Pancreas (tissue), 10 donors: ENCODE results near the gene COPG2. TPM values are rescaled to one million over a fixed set of nuclear protein-coding genes. Genes with fewer than 3 reads are reported as not detected.
A peak's percentile ranks its signal among the peaks of the same experiment; 100 is the strongest.

Experiments
- ATAC-seq, 4 donors: fragments of 200-7000 bp; cut with Tn5 transposase; one replicate each; pipeline versions ENCODE4 v1.8.0 to v1.9.1; 2020; ENCODE audit warnings: mild to moderate bottlenecking in 4 of 4, moderate library complexity in 4 of 4
- DNase-seq, 6 donors: peaks; one replicate each; pipeline ENCODE4 v3.0.0-alpha.2; 2020
- FAIRE-seq: peaks from 2 replicates; lab custom pipeline; 2012; peaks lifted over from hg19 to GRCh38; lab: Jason Lieb, UNC
- H3K27ac ChIP-seq, 4 donors: fragments of 200-600 bp; sonication (generic); 1 replicate in 3 of 4; 2 replicates in 1 of 4; pipeline versions ENCODE4 v1.5.0 to v1.8.0; 2020
- H3K27me3 ChIP-seq, 4 donors: fragments of 200-600 bp; one replicate each; pipeline ENCODE4 v1.8.0; 2021
- H3K36me3 ChIP-seq, 3 donors: fragments of 200-600 bp; sonication (generic) in 1 of 3; one replicate each; pipeline versions ENCODE4 v1.5.0 to v1.8.0; 2020 to 2021
- H3K4me1 ChIP-seq, 3 donors: fragments of 200-600 bp; one replicate each; pipeline ENCODE4 v1.8.0; 2021
- H3K4me3 ChIP-seq, 4 donors: fragments of 200-600 bp; sonication (generic) in 2 of 4; one replicate each; pipeline versions ENCODE4 v1.5.0 to v1.8.0; 2020 to 2021
- H3K9me3 ChIP-seq, 4 donors: fragments of 200-600 bp; one replicate each; pipeline ENCODE4 v1.8.0; 2021
- WGBS, 2 donors: extraction: QIAGEN DNeasy Blood & Tissue Kit; methylation state at CpG; one replicate each; pipeline ENCODE4 v1.1.7; 2013; 5-methylcytosine and 5-hydroxymethylcytosine counted together
- intact Hi-C, 3 donors: fragments of 100-400 bp; cut with DNase I; formaldehyde crosslinking; loops; one replicate each; pipeline versions ENCODE4 v1.11.1 to v1.14.2; 2022
- polyA plus RNA-seq, 2 donors: library from polyadenylated mRNA; stranded (reverse); fragments of 200-250 nt; gene quantifications; one replicate each; pipeline ENCODE4 v1.2.3, GENCODE V29; 2013
- total RNA-seq, 6 donors: library from RNA; stranded (reverse); fragmentation: NEBNext Ultra II Directional in 4 of 6; extraction: Animal tissue kit (Norgen Biotek cat#: 25700) in 4 of 6; gene quantifications; one replicate each; pipeline versions ENCODE4 v1.2.1 to v1.2.4, GENCODE V29; 2021 to 2023
- TF ChIP-seq, protein P1 (sequence below), 4 donors: fragments of 200-600 bp; sonication (generic) in 3 of 4; IDR thresholded peaks; one replicate each; pipeline versions ENCODE4 v1.5.0 to v1.8.0; 2021; ENCODE audit warnings: antibody characterized with exemption in 4 of 4
- donor health status: healthy with polysubstance abuse.
- donor health status: DM: no; HTN: no; CAD: no; lungs with moderate emphysema.
- donor health status: DM: no; HTN: no; CAD: no.
- donor health status: control.
- donor health status: control.
- donor health status: Bipolar disorder and iron deficiency.
- donor health status: DM: yes; HTN: yes; CAD: no.
- donor health status: DM: no; HTN: no; CAD: no.
- donor health status: DM: no; HTN: no; CAD: no.
- donor health status: DM: yes; HTN: yes; CAD: no.

The COPG2 gene, protein sequence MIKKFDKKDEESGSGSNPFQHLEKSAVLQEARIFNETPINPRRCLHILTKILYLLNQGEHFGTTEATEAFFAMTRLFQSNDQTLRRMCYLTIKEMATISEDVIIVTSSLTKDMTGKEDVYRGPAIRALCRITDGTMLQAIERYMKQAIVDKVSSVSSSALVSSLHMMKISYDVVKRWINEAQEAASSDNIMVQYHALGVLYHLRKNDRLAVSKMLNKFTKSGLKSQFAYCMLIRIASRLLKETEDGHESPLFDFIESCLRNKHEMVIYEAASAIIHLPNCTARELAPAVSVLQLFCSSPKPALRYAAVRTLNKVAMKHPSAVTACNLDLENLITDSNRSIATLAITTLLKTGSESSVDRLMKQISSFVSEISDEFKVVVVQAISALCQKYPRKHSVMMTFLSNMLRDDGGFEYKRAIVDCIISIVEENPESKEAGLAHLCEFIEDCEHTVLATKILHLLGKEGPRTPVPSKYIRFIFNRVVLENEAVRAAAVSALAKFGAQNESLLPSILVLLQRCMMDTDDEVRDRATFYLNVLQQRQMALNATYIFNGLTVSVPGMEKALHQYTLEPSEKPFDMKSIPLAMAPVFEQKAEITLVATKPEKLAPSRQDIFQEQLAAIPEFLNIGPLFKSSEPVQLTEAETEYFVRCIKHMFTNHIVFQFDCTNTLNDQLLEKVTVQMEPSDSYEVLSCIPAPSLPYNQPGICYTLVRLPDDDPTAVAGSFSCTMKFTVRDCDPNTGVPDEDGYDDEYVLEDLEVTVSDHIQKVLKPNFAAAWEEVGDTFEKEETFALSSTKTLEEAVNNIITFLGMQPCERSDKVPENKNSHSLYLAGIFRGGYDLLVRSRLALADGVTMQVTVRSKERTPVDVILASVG
- total RNA-seq = 10 to 100 TPM in 3 of 6 donors, 1 to 10 TPM in 3; 5.9 to 13.5 (median 9.4) TPM
- polyA plus RNA-seq = 1 to 10 TPM; 3.8 to 7.7 TPM

DNA sequence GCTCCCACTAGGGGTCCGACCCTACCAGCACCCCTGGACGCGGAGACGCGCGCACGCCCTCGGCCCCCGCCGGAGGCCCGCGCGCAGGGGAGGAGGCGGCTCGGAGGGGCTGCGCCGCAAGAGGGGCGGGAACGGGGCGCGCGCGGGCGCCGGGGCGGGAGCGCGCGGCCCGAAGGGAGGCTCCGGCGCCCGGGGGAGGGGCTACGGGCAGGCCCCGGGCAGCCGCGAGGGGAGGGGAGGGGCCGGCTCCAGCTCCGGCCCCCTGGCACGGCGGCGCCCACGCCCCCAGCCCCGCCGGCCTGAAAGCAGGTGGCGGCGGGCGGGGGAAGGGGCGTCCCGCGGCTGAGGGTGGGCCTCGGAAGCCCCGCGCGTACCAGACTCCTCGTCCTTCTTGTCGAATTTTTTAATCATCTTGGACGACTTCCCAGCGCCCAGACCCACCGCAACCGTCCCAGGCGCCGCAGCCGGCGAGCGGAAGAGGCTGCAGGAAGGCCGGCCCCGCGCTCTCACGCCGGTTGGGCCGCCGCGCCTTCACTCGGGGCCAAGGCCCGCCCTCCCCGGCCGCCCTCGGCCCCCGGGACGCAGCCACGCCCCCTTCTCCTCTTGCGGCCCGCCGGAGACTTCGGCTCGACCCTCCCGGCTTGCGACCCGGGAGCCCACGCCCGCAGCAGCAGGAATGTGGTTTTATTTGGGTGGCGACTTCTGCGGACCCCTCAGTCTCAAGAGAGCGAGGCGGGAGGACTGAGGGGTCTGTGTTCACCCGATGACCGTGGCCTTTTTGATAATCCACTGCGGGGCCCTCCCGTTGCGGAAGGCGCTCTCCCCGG is at the start of gene COPG2:
Gene COPG2 (minus strand): TSS at position 491 of the 827 bp plus-strand sequence. CDS start 80 bp downstream, at position 411.
- intact Hi-C loops = no loop called here
- H3K4me1 ChIP-seq = peaks cover 0 to 4% (median 0%) of the 10 kb centered on the region in 3 donors
- TF ChIP-seq, protein P1, sequence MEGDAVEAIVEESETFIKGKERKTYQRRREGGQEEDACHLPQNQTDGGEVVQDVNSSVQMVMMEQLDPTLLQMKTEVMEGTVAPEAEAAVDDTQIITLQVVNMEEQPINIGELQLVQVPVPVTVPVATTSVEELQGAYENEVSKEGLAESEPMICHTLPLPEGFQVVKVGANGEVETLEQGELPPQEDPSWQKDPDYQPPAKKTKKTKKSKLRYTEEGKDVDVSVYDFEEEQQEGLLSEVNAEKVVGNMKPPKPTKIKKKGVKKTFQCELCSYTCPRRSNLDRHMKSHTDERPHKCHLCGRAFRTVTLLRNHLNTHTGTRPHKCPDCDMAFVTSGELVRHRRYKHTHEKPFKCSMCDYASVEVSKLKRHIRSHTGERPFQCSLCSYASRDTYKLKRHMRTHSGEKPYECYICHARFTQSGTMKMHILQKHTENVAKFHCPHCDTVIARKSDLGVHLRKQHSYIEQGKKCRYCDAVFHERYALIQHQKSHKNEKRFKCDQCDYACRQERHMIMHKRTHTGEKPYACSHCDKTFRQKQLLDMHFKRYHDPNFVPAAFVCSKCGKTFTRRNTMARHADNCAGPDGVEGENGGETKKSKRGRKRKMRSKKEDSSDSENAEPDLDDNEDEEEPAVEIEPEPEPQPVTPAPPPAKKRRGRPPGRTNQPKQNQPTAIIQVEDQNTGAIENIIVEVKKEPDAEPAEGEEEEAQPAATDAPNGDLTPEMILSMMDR (IDR thresholded peaks at IDR 0.05) = no peak
- no peak for FAIRE-seq
- no peaks in the 10 kb centered on the region for H3K36me3 ChIP-seq
- 1% methylated on average over 61 to 103 of the region's 103 CpGs for WGBS, 2 donors
- H3K27me3 ChIP-seq = no peaks in the 10 kb centered on the region
- DNase-seq = peak; percentile 77 to 94 (median 86)
- H3K27ac ChIP-seq = peak within 1 kb of the TSS; percentile 28 to 76 (median 58)
- H3K4me3 ChIP-seq = peak within 1 kb of the TSS; percentile 67 to 88 (median 79)
- H3K9me3 ChIP-seq = no peaks in the 10 kb centered on the region
- peak; percentile 98 to 100 (median 99) for ATAC-seq

- intact Hi-C loops = no loop called here
- TF ChIP-seq, protein P1 (IDR thresholded peaks at IDR 0.05) = no peak
- FAIRE-seq (no peak), DNase-seq (no peak), ATAC-seq (no peak)
- Histone ChIP-seq H3K4me1 (no peaks in the 10 kb centered on the region), H3K4me3 (no peak overlapping the region), H3K27ac (no peak overlapping the region), H3K36me3 (no peaks in the 10 kb centered on the region), H3K27me3 (no peaks in the 10 kb centered on the region), H3K9me3 (no peaks in the 10 kb centered on the region)
- WGBS, 2 donors = 23 to 25% methylated on average over 3 of the region's 3 CpGs
These were observed 43.9 kb upstream of the COPG2 start for GRCh38 chr7:130712416-130712815.

DNA sequence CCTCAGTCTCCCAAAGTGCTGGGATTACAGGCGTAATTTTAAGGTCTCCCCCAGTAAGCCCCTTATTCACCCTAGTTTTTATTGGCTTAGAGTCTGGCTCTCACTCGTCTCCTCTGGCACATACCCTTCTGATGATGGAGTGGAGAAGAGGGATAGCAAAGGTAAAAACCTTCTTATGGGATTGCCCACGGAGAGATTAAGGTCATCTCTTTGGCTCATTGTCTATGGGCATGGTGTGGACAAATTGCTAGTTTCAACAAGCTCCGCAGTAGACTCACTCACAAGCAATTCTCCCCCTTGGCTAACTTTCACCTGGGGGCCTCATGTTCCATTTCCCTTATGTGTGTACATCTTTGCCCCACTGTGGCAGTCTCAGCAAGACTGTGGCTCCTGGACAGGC is 40.2 kb upstream of the COPG2 start:
- no peaks in the 10 kb centered on the region for H3K27me3 ChIP-seq
- no peaks in the 10 kb centered on the region for H3K9me3 ChIP-seq
- no peak overlapping the region for H3K27ac ChIP-seq
- H3K4me1 ChIP-seq = no peaks in the 10 kb centered on the region
- ATAC-seq = no peak
- TF ChIP-seq, protein P1 (IDR thresholded peaks at IDR 0.05) = no peak
- no peak for DNase-seq
- FAIRE-seq = no peak
- no peak overlapping the region for H3K4me3 ChIP-seq
- no peaks in the 10 kb centered on the region for H3K36me3 ChIP-seq
- 80 to 88% methylated on average over 4 of the region's 4 CpGs for WGBS, 2 donors
- intact Hi-C loops = no loop called here

- intact Hi-C loops = no loop called here
- FAIRE-seq = no peak
- 90 to 92% methylated on average over 4 of the region's 4 CpGs for WGBS, 2 donors
- H3K4me3 ChIP-seq = no peak overlapping the region
- no peaks in the 10 kb centered on the region for H3K9me3 ChIP-seq
- no peaks in the 10 kb centered on the region for H3K27me3 ChIP-seq
- H3K27ac ChIP-seq = no peak overlapping the region
- TF ChIP-seq, protein P1 (IDR thresholded peaks at IDR 0.05) = no peak
- no peaks in the 10 kb centered on the region for H3K36me3 ChIP-seq
- no peak for DNase-seq
- ATAC-seq = no peak
- no peaks in the 10 kb centered on the region for H3K4me1 ChIP-seq
These were observed 39.5 kb upstream of the COPG2 start for GRCh38 chr7:130708001-130708400.
